GM12874 (cell line): ENCODE results near the gene SBF2.

Source experiments
- CTCF ChIP-seq: IDR thresholded peaks from 2 replicates; pipeline ENCODE4 v1.5.1; 2011; ENCODE audit warnings: low read depth, mild to moderate bottlenecking, control low read depth, low read length, moderate library complexity; ENCODE audit not compliant: insufficient read depth

Gene SBF2

GRCh38 chr11:9774591-9775397 lies 519.2 kb downstream of the SBF2 start:
- no peak for TF ChIP-seq CTCF

- no peak for TF ChIP-seq CTCF
Measured at GRCh38 chr11:9774109-9774508, 519.9 kb downstream of the SBF2 start.

GRCh38 chr11:9773524-9773923 lies 520.5 kb downstream of the SBF2 start:
- TF ChIP-seq CTCF: no peak

GRCh38 chr11:9772218-9772617 lies 521.8 kb downstream of the SBF2 start:
- no peak for TF ChIP-seq CTCF

GRCh38 chr11:9771071-9771511 lies 522.9 kb downstream of the SBF2 start:
- TF ChIP-seq CTCF: no peak

- no peak for TF ChIP-seq CTCF
Measured at GRCh38 chr11:9769621-9770020, 524.4 kb downstream of the SBF2 start.

- TF ChIP-seq CTCF: no peak
Measured at GRCh38 chr11:9765320-9766101, 528.5 kb downstream of the SBF2 start.
